Erythroblast (primary cell): ENCODE measurements around the gene KLKB1.

Experiments used
- DNase-seq, 2 experiments: peaks; one replicate each; lab custom pipeline; 2025; lab: John Stamatoyannopoulos, UW
- GATA1 ChIP-seq: IDR thresholded peaks from 2 replicates; pipeline ENCODE4 v1.6.1; 2011; ENCODE audit warnings: low read depth, mild to moderate bottlenecking, control low read depth, low read length, moderate library complexity
- POLR2A ChIP-seq: IDR thresholded peaks from 2 replicates; pipeline ENCODE4 v1.6.1; 2011; ENCODE audit warnings: mild to moderate bottlenecking, low read length

Gene KLKB1

DNA sequence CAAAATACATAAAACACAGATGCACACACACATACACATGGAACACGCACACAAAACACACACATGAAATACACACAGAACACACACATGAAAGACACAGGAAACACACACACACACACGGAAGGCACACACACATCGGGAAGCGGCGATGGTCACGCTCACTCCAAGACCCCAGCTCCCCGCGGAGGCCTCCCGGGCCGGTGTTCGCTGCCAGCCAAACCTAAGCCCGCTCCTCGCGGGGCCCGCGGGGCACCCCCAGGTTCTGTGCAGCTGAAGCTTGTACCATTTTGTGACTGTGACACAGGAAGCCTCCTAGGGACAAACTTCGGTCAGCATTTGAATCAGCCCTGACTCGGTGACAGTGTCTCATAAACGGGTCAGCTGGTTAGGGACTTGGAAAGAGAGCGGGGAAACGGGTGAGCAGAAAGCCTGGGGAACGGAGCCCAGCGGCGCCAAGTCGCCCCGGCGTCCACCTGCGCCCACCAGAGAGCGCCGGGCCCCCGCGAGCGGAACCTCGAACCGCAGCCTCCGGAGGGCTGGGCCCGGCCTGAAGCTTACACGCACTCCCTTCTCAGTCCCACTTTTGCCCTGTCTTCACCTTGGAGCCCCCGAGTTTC lies 70.8 kb downstream of the KLKB1 start:
- no peak for DNase-seq
- TF ChIP-seq GATA1 (no peak), POLR2A (no peak)

DNA sequence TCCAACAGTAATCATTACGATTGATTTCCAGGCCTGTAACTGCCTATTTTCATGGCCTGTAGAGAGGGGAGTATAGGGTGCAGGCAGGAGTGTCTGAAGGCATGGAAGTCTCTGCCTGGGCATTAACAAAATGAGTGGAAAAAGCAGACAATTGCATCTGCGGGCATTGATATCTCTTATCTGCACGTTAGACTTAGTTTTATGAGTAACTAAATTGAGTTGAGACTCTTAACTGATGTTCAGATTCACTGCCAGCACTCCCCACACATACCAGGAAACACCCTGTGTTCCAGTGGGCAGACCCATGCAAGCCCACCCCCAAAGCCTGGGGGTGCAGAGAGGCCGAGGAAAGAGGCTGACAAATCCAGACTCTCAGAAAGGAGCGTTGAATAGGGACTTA lies 72.0 kb downstream of the KLKB1 start:
- DNase-seq: no peak
- no peak for TF ChIP-seq GATA1
- no peak for TF ChIP-seq POLR2A

GRCh38 chr4:186300659-186301390 lies 73.5 kb downstream of the KLKB1 start:
- no peak for DNase-seq
- TF ChIP-seq POLR2A (no peak), GATA1 (no peak)

GRCh38 chr4:186304216-186304615 lies 76.9 kb downstream of the KLKB1 start:
- TF ChIP-seq POLR2A (no peak), GATA1 (no peak)
- no peak for DNase-seq

- no peak for DNase-seq
- TF ChIP-seq GATA1: no peak
- no peak for TF ChIP-seq POLR2A
Measured at GRCh38 chr4:186304866-186305505, 77.7 kb downstream of the KLKB1 start.

GRCh38 chr4:186307497-186307896 lies 80.2 kb downstream of the KLKB1 start:
- no peak for DNase-seq
- TF ChIP-seq GATA1 (no peak), POLR2A (no peak)

DNA sequence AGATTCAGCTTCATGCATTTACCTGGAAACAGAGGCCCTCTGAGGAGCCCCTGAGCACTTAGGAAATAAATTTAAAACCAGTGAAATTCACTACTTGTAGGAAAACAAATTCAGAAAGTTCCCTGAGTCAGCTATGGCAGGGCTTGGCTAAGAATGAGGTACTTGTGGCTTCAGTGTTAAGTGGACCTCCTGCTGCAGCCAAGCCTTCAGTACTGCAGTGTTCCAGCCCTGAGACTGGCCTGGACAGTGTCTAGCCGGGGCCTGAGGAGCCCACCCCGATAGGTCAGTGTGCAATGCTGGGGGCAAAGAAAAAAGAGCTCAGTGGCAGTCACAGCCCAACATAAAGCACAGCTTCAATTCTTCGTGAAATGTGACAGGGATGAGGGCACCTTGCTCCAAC lies 80.6 kb downstream of the KLKB1 start:
- no peak for TF ChIP-seq POLR2A
- no peak for DNase-seq
